SH-SY5Y (cell line): Measurements from ENCODE around the gene LAMB1.

Source experiments
- GATA2 ChIP-seq: IDR thresholded peaks from 2 replicates; pipeline ENCODE4 v1.6.1; 2011; ENCODE audit warnings: mild to moderate bottlenecking, low read depth, low read length
- GATA3 ChIP-seq: IDR thresholded peaks from 2 replicates; pipeline ENCODE4 v1.6.1; 2011; ENCODE audit warnings: low read depth, mild to moderate bottlenecking, low read length, moderate library complexity

Gene LAMB1

GRCh38 chr7:107976620-107977019 lies 26.3 kb downstream of the LAMB1 start:
- TF ChIP-seq GATA2 = no peak
- TF ChIP-seq GATA3 = no peak

- TF ChIP-seq GATA3 (no peak), GATA2 (no peak)
These were observed 27.5 kb downstream of the LAMB1 start for GRCh38 chr7:107975394-107976013.

GRCh38 chr7:107973861-107974260 lies 29.1 kb downstream of the LAMB1 start:
- no peak for TF ChIP-seq GATA2
- no peak for TF ChIP-seq GATA3

GRCh38 chr7:107972941-107973376 lies 30.0 kb downstream of the LAMB1 start:
- TF ChIP-seq GATA2 = no peak
- TF ChIP-seq GATA3 = no peak

- TF ChIP-seq GATA2 (no peak), GATA3 (no peak)
These were observed 30.9 kb downstream of the LAMB1 start for GRCh38 chr7:107972075-107972482.

GRCh38 chr7:107971613-107972012 lies 31.3 kb downstream of the LAMB1 start:
- TF ChIP-seq GATA2 = no peak
- TF ChIP-seq GATA3 = no peak

GRCh38 chr7:107971100-107971499 lies 31.9 kb downstream of the LAMB1 start:
- no peak for TF ChIP-seq GATA3
- TF ChIP-seq GATA2 = no peak

GRCh38 chr7:107969856-107970255 lies 33.1 kb downstream of the LAMB1 start:
- no peak for TF ChIP-seq GATA2
- no peak for TF ChIP-seq GATA3

- TF ChIP-seq GATA2 = no peak
These were observed 34.5 kb downstream of the LAMB1 start for GRCh38 chr7:107968449-107968848.

GRCh38 chr7:107967420-107967819 lies 35.5 kb downstream of the LAMB1 start:
- TF ChIP-seq GATA3 (no peak), GATA2 (no peak)

- TF ChIP-seq GATA2 = no peak
- no peak for TF ChIP-seq GATA3
These were observed 36.2 kb downstream of the LAMB1 start for GRCh38 chr7:107966711-107967110.

- TF ChIP-seq GATA2 = no peak
- TF ChIP-seq GATA3 = no peak
These were observed 38.5 kb downstream of the LAMB1 start for GRCh38 chr7:107964510-107964909.

- TF ChIP-seq GATA3 (no peak), GATA2 (no peak)
These were observed 40.1 kb downstream of the LAMB1 start for GRCh38 chr7:107962817-107963216.

GRCh38 chr7:107961405-107961804 lies 41.6 kb downstream of the LAMB1 start:
- TF ChIP-seq GATA2 (no peak), GATA3 (no peak)

- no peak for TF ChIP-seq GATA3
- no peak for TF ChIP-seq GATA2
These were observed 42.7 kb downstream of the LAMB1 start for GRCh38 chr7:107960272-107960671.

- no peak for TF ChIP-seq GATA2
These were observed 43.4 kb downstream of the LAMB1 start for GRCh38 chr7:107959527-107959898.
